ENCODE data around the gene VWA3B. TPM values are rescaled to one million over a fixed set of nuclear protein-coding genes. Genes with fewer than 3 reads are reported as not detected.

Gene VWA3B
- total RNA-seq, 1 experiment from 2014 or later = not detected

GRCh38 chr2:98153481-98153880 is 66.5 kb downstream of the VWA3B start:
- CTCF ChIA-PET = no interaction called here

GRCh38 chr2:98155291-98155690 is 68.3 kb downstream of the VWA3B start:
- CTCF ChIA-PET = no interaction called here
- H3K27me3 Mint-ChIP-seq (ENCODE audit: unreplicated experiment) = peaks cover 44% of the 10 kb centered on the region
- no peak for DNase-seq
- intact Hi-C loops (cut with micrococcal nuclease; ENCODE audit: unreplicated experiment) = loop anchor here (10.0 kb wide), 1 partner anchor 350 kb away; no protein-coding TSS in a partner anchor
- no peak overlapping the region for H3K27ac Mint-ChIP-seq (ENCODE audit: unreplicated experiment)
- TF ChIP-seq CTCF (IDR thresholded peaks at IDR 0.05; ENCODE audit: unreplicated experiment) = no peak
- H3K4me1 Mint-ChIP-seq (ENCODE audit: low read depth, unreplicated experiment) = no peaks in the 10 kb centered on the region
- H3K4me3 Mint-ChIP-seq (ENCODE audit: low read depth, unreplicated experiment) = no peak overlapping the region
- BruUV-seq (replicated peaks) = no TSS peak
- no peaks in the 10 kb centered on the region for H3K9me3 Mint-ChIP-seq (ENCODE audit: low read depth, unreplicated experiment)
- H3K36me3 Mint-ChIP-seq (ENCODE audit: insufficient read depth, unreplicated experiment) = no peaks in the 10 kb centered on the region

More at GRCh38 chr2:98153481-98153880, 66.5 kb downstream of the VWA3B start:
- DNase-seq = no peak
- H3K4me1 Mint-ChIP-seq (ENCODE audit: low read depth, unreplicated experiment) = no peaks in the 10 kb centered on the region
- no peak overlapping the region for H3K27ac Mint-ChIP-seq (ENCODE audit: unreplicated experiment)
- H3K27me3 Mint-ChIP-seq (ENCODE audit: unreplicated experiment) = peaks cover 39% of the 10 kb centered on the region
- TF ChIP-seq CTCF (IDR thresholded peaks at IDR 0.05; ENCODE audit: unreplicated experiment) = no peak
- intact Hi-C loops (cut with micrococcal nuclease; ENCODE audit: unreplicated experiment) = loop anchor here (10.0 kb wide), 1 partner anchor 349 kb away; no protein-coding TSS in a partner anchor
- no peaks in the 10 kb centered on the region for H3K9me3 Mint-ChIP-seq (ENCODE audit: low read depth, unreplicated experiment)
- no peaks in the 10 kb centered on the region for H3K36me3 Mint-ChIP-seq (ENCODE audit: insufficient read depth, unreplicated experiment)
- no peak overlapping the region for H3K4me3 Mint-ChIP-seq (ENCODE audit: low read depth, unreplicated experiment)
- BruUV-seq (replicated peaks) = no TSS peak

DNA sequence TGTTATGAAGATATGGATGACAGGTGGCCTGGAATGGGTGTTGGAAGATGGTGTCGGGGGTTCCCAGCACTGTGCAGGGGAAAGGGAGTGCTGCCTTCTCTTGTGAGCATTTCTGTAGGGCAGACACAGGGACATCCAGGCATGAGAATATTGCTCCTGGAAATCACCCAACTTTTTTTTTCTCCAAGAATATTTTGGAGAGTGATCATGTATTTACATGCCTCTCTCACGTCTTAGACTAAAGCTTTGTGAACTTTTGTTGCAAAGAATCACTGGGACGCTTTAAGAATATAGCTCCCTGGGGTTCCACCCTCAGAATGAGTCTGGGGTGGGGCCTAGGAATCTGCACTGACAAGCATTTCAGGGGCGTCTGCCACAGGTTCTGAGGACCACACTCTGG is 68.7 kb downstream of the VWA3B start:
- Mint-ChIP-seq H3K4me3 (ENCODE audit: low read depth, unreplicated experiment) (no peak overlapping the region), H3K36me3 (ENCODE audit: insufficient read depth, unreplicated experiment) (no peaks in the 10 kb centered on the region), H3K27me3 (ENCODE audit: unreplicated experiment) (peaks cover 44% of the 10 kb centered on the region), H3K9me3 (ENCODE audit: low read depth, unreplicated experiment) (no peaks in the 10 kb centered on the region), H3K27ac (ENCODE audit: unreplicated experiment) (no peak overlapping the region), H3K4me1 (ENCODE audit: low read depth, unreplicated experiment) (no peaks in the 10 kb centered on the region)
- intact Hi-C loops (cut with micrococcal nuclease; ENCODE audit: unreplicated experiment) = loop anchor here (10.0 kb wide), 1 partner anchor 351 kb away; no protein-coding TSS in a partner anchor
- CTCF ChIA-PET = no interaction called here
- DNase-seq = no peak
- BruUV-seq (replicated peaks) = no TSS peak
- no peak for TF ChIP-seq CTCF (IDR thresholded peaks at IDR 0.05; ENCODE audit: unreplicated experiment)

- no TSS peak for BruUV-seq (replicated peaks)
- Mint-ChIP-seq H3K36me3 (ENCODE audit: insufficient read depth, unreplicated experiment) (no peaks in the 10 kb centered on the region), H3K27ac (ENCODE audit: unreplicated experiment) (no peak overlapping the region)
Observed at GRCh38 chr2:98156304-98156703, 69.3 kb downstream of the VWA3B start.

More at GRCh38 chr2:98156304-98156703, 69.3 kb downstream of the VWA3B start:
- H3K27me3 Mint-ChIP-seq (ENCODE audit: unreplicated experiment) = peaks cover 44% of the 10 kb centered on the region
- H3K4me3 Mint-ChIP-seq (ENCODE audit: low read depth, unreplicated experiment) = no peak overlapping the region
- no peaks in the 10 kb centered on the region for H3K4me1 Mint-ChIP-seq (ENCODE audit: low read depth, unreplicated experiment)
- CTCF ChIA-PET = no interaction called here
- intact Hi-C loops (cut with micrococcal nuclease; ENCODE audit: unreplicated experiment) = loop anchor here (10.0 kb wide), 1 partner anchor 352 kb away; no protein-coding TSS in a partner anchor
- DNase-seq = no peak
- no peaks in the 10 kb centered on the region for H3K9me3 Mint-ChIP-seq (ENCODE audit: low read depth, unreplicated experiment)
- TF ChIP-seq CTCF (IDR thresholded peaks at IDR 0.05; ENCODE audit: unreplicated experiment) = no peak
